ENCODE data around the gene PYGO1.

GRCh38 chr15:55518641-55519040, 69.5 kb downstream of the PYGO1 start:
- no peak for TF ChIP-seq MAX (IDR thresholded peaks at IDR 0.05)
- no peak for TF ChIP-seq CTCF (IDR thresholded peaks at IDR 0.05; ENCODE audit: low read depth, low read length, missing input control)
- TF ChIP-seq YY1 (IDR thresholded peaks at IDR 0.05) = no peak
- no peak for TF ChIP-seq SP1 (IDR thresholded peaks at IDR 0.05)
- TF ChIP-seq JUND (IDR thresholded peaks at IDR 0.05) = no peak
- TF ChIP-seq TAF1 (conservative IDR thresholded peaks at IDR 0.05) = no peak
- TF ChIP-seq FOXA2 (IDR thresholded peaks at IDR 0.05) = no peak
- no peak for TF ChIP-seq REST (IDR thresholded peaks at IDR 0.05)
